K562 (cell line): Measurements from ENCODE around the gene LRRC8E. TPM values are rescaled to one million over a fixed set of nuclear protein-coding genes. Genes with fewer than 3 reads are reported as not detected.

Experiments
- ATF1 ChIP-seq, 2 experiments: fragments of 450-650 bp in 1 of 2; IDR thresholded peaks; 2 replicates each; pipeline ENCODE4 v1.6.1; 2016; ENCODE audit warnings: missing compliant biosample characterization in 1 of 2, missing genetic modification characterization in 1 of 2
- CSDE1 ChIP-seq, 2 experiments: fragments of 450-650 bp; IDR thresholded peaks; 2 replicates each; pipeline ENCODE4 v1.6.1; 2016; ENCODE audit warnings: mild to moderate bottlenecking in 1 of 2
- CXXC5 ChIP-seq: fragments of 250-450 bp; sonication (Bioruptor Pico); IDR thresholded peaks from 2 replicates; pipeline ENCODE4 v1.8.0; 2022; ENCODE audit warnings: inconsistent platforms, mild to moderate bottlenecking, moderate library complexity
- ESRRA ChIP-seq: fragments of 450-650 bp; IDR thresholded peaks from 2 replicates; pipeline ENCODE4 v1.6.1; 2014; ENCODE audit warnings: low read depth, mild to moderate bottlenecking, moderate library complexity, borderline replicate concordance
- FOXJ3 ChIP-seq: sonication (generic); formaldehyde crosslinking; IDR thresholded peaks from 2 replicates; pipeline ENCODE4 v1.4.0; 2020; ENCODE audit warnings: mild to moderate bottlenecking, missing genetic modification reagents
- KHSRP ChIP-seq: fragments of 450-650 bp; IDR thresholded peaks from 2 replicates; pipeline ENCODE4 v1.6.1; 2017
- MAZ ChIP-seq, 2 experiments: fragments of 450-650 bp in 1 of 2; sonication (generic) in 1 of 2; formaldehyde crosslinking; IDR thresholded peaks in 1 of 2; conservative IDR thresholded peaks in 1 of 2; 2 replicates each; pipeline versions ENCODE4 v1.4.0 to v1.5.0; 2020; ENCODE audit warnings: mild to moderate bottlenecking in 1 of 2, missing genetic modification reagents in 1 of 2
- POLR2G ChIP-seq: fragments of 200-400 bp; formaldehyde crosslinking; IDR thresholded peaks from 2 replicates; pipeline ENCODE4 v1.6.1; 2017; ENCODE audit warnings: low read depth, mild to moderate bottlenecking, antibody characterized with exemption, low read length, moderate library complexity
- SAP30 ChIP-seq: fragments of 200-600 bp; sonication (generic); IDR thresholded peaks from 2 replicates; pipeline ENCODE4 v1.6.1; 2012; ENCODE audit warnings: borderline replicate concordance, low read depth, mild to moderate bottlenecking, moderate library complexity, low read length, control low read depth, inconsistent platforms; ENCODE audit not compliant: insufficient read depth, poor library complexity, severe bottlenecking
- SIN3A ChIP-seq, 2 experiments: fragments of 150-350 bp in 1 of 2; IDR thresholded peaks; 2 replicates each; pipeline ENCODE4 v1.6.1; 2011 to 2016; ENCODE audit warnings: borderline replicate concordance in 2 of 2, low read depth in 2 of 2, low read length in 2 of 2, mild to moderate bottlenecking in 2 of 2, moderate library complexity in 2 of 2; ENCODE audit not compliant: control insufficient read depth in 1 of 2
- SMARCA4 ChIP-seq: fragments of 450-650 bp; IDR thresholded peaks from 2 replicates; pipeline ENCODE4 v1.6.1; 2016
- ZBTB1 ChIP-seq: sonication (generic); formaldehyde crosslinking; IDR thresholded peaks from 2 replicates; pipeline ENCODE4 v1.8.1; 2023; ENCODE audit warnings: missing genetic modification reagents, low read depth, mild to moderate bottlenecking, borderline replicate concordance
- ZBTB2 ChIP-seq: fragments of 450-650 bp; IDR thresholded peaks from 2 replicates; pipeline ENCODE4 v1.6.1; 2016; ENCODE audit warnings: antibody characterized with exemption
- ZFX ChIP-seq: sonication (generic); formaldehyde crosslinking; IDR thresholded peaks from 2 replicates; pipeline ENCODE4 v1.8.0; 2022; ENCODE audit warnings: mild to moderate bottlenecking, missing genetic modification reagents, moderate library complexity
- ZKSCAN3 ChIP-seq: fragments of 250-450 bp; sonication (Bioruptor Pico); IDR thresholded peaks from 2 replicates; pipeline ENCODE4 v1.4.0; 2020
- ZNF12 ChIP-seq: sonication (generic); formaldehyde crosslinking; IDR thresholded peaks from 2 replicates; pipeline ENCODE4 v1.4.0; 2020; ENCODE audit warnings: mild to moderate bottlenecking, missing genetic modification reagents
- ZNF146 ChIP-seq: IDR thresholded peaks from one replicate; pipeline ENCODE4 v1.6.1; 2018; ENCODE audit warnings: missing compliant biosample characterization; ENCODE audit not compliant: unreplicated experiment
- ZNF512 ChIP-seq: IDR thresholded peaks from 2 replicates; pipeline ENCODE4 v1.6.1; 2016; ENCODE audit warnings: missing genetic modification characterization, missing compliant biosample characterization
- ZNF76 ChIP-seq: fragments of 250-450 bp; sonication (Bioruptor Pico); IDR thresholded peaks from 2 replicates; pipeline ENCODE4 v1.4.0; 2020; ENCODE audit warnings: mild to moderate bottlenecking, moderate library complexity, borderline replicate concordance
- polyA plus RNA-seq, 8 experiments: library from polyadenylated mRNA; depleted of rRNA in 4 of 8; stranded (reverse) in 5 of 8; unstranded in 3 of 8; fragments of >200 nt; fragmentation: Nextera tagmentation in 2 of 8; fragmentation: Illumina TruSeq in 1 of 8; extraction: Ambion mirVana in 2 of 8; extraction: Trizol in 1 of 8; gene quantifications; 2 replicates each; pipeline versions ENCODE4 v1.2.1 to v1.2.3, GENCODE V29; 2011 to 2014; ENCODE audit warnings: inconsistent platforms in 1 of 8, missing spikeins in 1 of 8
- total RNA-seq, 7 experiments: library from RNA; depleted of rRNA in 6 of 7; stranded (reverse); fragments of >200 nt in 6 of 7; fragmentation: Illumina TruSeq in 2 of 7; extraction: Trizol in 2 of 7; gene quantifications; 2 replicates each; pipeline versions ENCODE4 v1.2.1 to v1.2.3, GENCODE V29; 2011 to 2021; ENCODE audit warnings: low replicate concordance in 1 of 7
- TF ChIP-seq, protein P1 (sequence below), 3 experiments: IDR thresholded peaks in 2 of 3; conservative IDR thresholded peaks in 1 of 3; 2 replicates each; pipeline ENCODE4 v1.5.1; 2011 to 2012; ENCODE audit warnings: low read length in 3 of 3, mild to moderate bottlenecking in 3 of 3, control low read depth in 2 of 3, improper control_type of control experiment in 1 of 3, inconsistent platforms in 1 of 3, low read depth in 1 of 3, mixed read lengths in 1 of 3, moderate library complexity in 1 of 3; ENCODE audit not compliant: insufficient read depth in 2 of 3

Gene LRRC8E
- total and polyA plus RNA-seq, 9 of the 15 experiments (the other 6 are each of a cell fraction or from before 2014, with no cell fraction given): 0.08 to 5.7 (median 3.5) TPM; not detected in 1

DNA sequence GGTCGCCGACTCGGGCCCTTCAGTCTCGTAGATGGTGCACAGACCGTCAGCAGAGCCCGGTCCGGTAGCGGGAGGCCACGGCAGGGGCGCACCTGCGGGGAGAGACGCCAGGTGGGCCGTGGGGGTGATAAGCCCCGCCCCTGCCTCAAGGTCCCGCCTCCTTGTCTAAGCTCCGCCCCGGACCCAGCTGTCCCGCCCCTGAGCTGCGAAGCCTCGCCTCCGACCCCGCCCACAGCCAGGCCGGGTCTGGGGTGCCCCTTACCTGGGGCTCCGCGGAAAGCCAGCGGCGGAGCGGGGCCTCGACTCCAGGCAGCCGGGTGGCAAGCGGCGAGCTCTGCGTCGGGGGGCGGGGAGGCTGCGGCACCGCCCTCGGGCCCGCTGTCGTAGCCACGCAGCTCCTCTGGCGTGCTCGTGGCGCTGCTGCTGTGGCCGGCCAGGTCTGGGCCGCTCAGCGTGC lies 18.8 kb upstream of the LRRC8E start (continued):
- TF ChIP-seq ZBTB2: no peak
- TF ChIP-seq CXXC5 (CRISPR knock-in tag): 0 out of 2 replicates have a peak, but pooled peaks have one; percentile 53
- TF ChIP-seq ZKSCAN3 (CRISPR knock-in tag): no peak
- no peak for TF ChIP-seq ZNF512 (tag)
- TF ChIP-seq ZNF146 (CRISPR knock-in tag): no peak
- TF ChIP-seq, protein P1, sequence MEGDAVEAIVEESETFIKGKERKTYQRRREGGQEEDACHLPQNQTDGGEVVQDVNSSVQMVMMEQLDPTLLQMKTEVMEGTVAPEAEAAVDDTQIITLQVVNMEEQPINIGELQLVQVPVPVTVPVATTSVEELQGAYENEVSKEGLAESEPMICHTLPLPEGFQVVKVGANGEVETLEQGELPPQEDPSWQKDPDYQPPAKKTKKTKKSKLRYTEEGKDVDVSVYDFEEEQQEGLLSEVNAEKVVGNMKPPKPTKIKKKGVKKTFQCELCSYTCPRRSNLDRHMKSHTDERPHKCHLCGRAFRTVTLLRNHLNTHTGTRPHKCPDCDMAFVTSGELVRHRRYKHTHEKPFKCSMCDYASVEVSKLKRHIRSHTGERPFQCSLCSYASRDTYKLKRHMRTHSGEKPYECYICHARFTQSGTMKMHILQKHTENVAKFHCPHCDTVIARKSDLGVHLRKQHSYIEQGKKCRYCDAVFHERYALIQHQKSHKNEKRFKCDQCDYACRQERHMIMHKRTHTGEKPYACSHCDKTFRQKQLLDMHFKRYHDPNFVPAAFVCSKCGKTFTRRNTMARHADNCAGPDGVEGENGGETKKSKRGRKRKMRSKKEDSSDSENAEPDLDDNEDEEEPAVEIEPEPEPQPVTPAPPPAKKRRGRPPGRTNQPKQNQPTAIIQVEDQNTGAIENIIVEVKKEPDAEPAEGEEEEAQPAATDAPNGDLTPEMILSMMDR (IDR thresholded peaks at IDR 0.05 in 2 of 3, conservative IDR thresholded peaks at IDR 0.05 in 1 of 3; ENCODE audit: insufficient read depth in 2 of 3, low read depth in 1 of 3, low read length in 3 of 3): peak in 1 of 3 experiments; percentile 3; a peak in 1 of 6 replicates
- TF ChIP-seq ZNF12 (CRISPR knock-in tag): peak; percentile 4; the same call in 1 of the 2 replicates
- TF ChIP-seq ZBTB1: 0 out of 2 replicates have a peak, but pooled peaks have one; percentile 38
- no peak for TF ChIP-seq SMARCA4
- TF ChIP-seq ZFX (CRISPR knock-in tag): no peak; the same call in 1 of the 2 replicates
- peak in 1 of 2 experiments; percentile 22; a peak in 1 of 4 replicates for TF ChIP-seq SIN3A (IDR thresholded peaks at IDR 0.05; ENCODE audit: borderline replicate concordance in 2 of 2, control insufficient read depth in 1 of 2, low read depth in 2 of 2, low read length in 2 of 2)
- no peak for TF ChIP-seq ATF1 (CRISPR knock-in tag; IDR thresholded peaks at IDR 0.05)
- TF ChIP-seq ATF1 (tag; IDR thresholded peaks at IDR 0.05): peak; percentile 60
- 0 out of 2 replicates have a peak, but pooled peaks have one; percentile 1 for TF ChIP-seq ESRRA
- 0 out of 2 replicates have a peak, but pooled peaks have one; percentile 13 for TF ChIP-seq POLR2G
- no peak for TF ChIP-seq CSDE1 (IDR thresholded peaks at IDR 0.05)
- 0 out of 4 replicates have a peak, but pooled peaks of 1 of the 2 experiments have one; percentile 9 for TF ChIP-seq MAZ (CRISPR knock-in tag; conservative IDR thresholded peaks at IDR 0.05 in 1 of 2, IDR thresholded peaks at IDR 0.05 in 1 of 2)
- TF ChIP-seq KHSRP: no peak
- TF ChIP-seq SAP30: peak; percentile 45
- no peak for TF ChIP-seq ZNF76 (CRISPR knock-in tag)
- no peak for TF ChIP-seq FOXJ3
